Transverse colon (tissue), 4 donors: ENCODE measurements around the gene TMEM131L.

Source experiments
- CTCF ChIP-seq, 5 experiments: fragments of 200-600 bp in 3 of 5; fragments of 450-650 bp in 2 of 5; sonication (generic) in 3 of 5; IDR thresholded peaks; 1 replicate in 2 of 5; 2 replicates in 3 of 5; pipeline ENCODE4 v1.5.1; 2016 to 2017; ENCODE audit warnings: antibody characterized with exemption in 5 of 5, inconsistent platforms in 3 of 5, mild to moderate bottlenecking in 2 of 5, moderate library complexity in 1 of 5
- EP300 ChIP-seq: sonication (generic); formaldehyde crosslinking; IDR thresholded peaks from one replicate; pipeline ENCODE4 v1.6.1; 2017; ENCODE audit warnings: antibody characterized with exemption, low read depth
- POLR2A ChIP-seq: fragments of 450-650 bp; IDR thresholded peaks from one replicate; pipeline ENCODE4 v1.6.1; 2016; ENCODE audit warnings: antibody characterized with exemption, mild to moderate bottlenecking, moderate library complexity
- POLR2AphosphoS5 ChIP-seq, 3 donors: sonication (generic); formaldehyde crosslinking; IDR thresholded peaks; one replicate each; pipeline ENCODE4 v1.6.1; 2016; ENCODE audit warnings: antibody characterized with exemption in 3 of 3

DNA sequence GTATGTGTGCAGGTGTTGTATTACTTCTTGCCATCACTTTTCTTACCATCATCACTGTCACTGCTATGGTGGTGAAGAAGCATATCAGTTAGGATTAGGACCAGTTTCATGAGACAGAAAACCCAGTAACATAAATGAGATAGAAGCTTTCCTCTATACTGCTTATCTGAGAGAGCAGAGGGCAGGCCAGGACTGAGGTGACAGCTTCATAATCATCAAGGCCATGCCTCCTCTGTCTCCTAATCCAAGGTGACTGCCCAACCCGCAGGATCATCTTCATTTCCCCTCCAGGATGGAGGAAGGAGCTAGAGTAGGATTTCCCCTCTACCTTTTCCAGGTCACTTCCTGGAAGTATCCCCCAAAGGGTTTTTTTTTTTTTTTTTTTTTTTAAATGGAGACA, 35.4 kb downstream of the TMEM131L start:
- TF ChIP-seq CTCF (IDR thresholded peaks at IDR 0.05) (no peak), POLR2AphosphoS5 (IDR thresholded peaks at IDR 0.05) (no peak), POLR2A (no peak), EP300 (no peak)
